Retinal pigment epithelial cell (primary cell): ENCODE data around the gene ZNF398.
A peak's percentile ranks its signal among the peaks of the same experiment; 100 is the strongest.

ENCODE experiments used
- DNase-seq: peaks from one replicate; pipeline ENCODE4 v3.0.0-alpha.2; 2010; ENCODE audit warnings: low read depth
- H3K4me3 ChIP-seq: 2 replicates; pipeline ENCODE4 v1.5.1; 2011; ENCODE audit warnings: mild to moderate bottlenecking, low read length, control low read depth, moderate library complexity
- CTCF ChIP-seq: conservative IDR thresholded peaks from 2 replicates; pipeline ENCODE4 v1.5.1; 2011; ENCODE audit warnings: low read depth, low read length, control low read depth, inconsistent platforms

ZNF398 gene

GRCh38 chr7:149209518-149210269 lies 62.4 kb downstream of the ZNF398 start:
- no peak for DNase-seq
- TF ChIP-seq CTCF = peak; percentile 87
- no peak overlapping the region for H3K4me3 ChIP-seq

GRCh38 chr7:149210551-149210950 lies 63.3 kb downstream of the ZNF398 start:
- TF ChIP-seq CTCF = no peak
- H3K4me3 ChIP-seq = no peak overlapping the region
- DNase-seq = no peak

- H3K4me3 ChIP-seq = no peak overlapping the region
- TF ChIP-seq CTCF = no peak
- DNase-seq = no peak
Observed at GRCh38 chr7:149214020-149214720, 66.9 kb downstream of the ZNF398 start.

- no peak overlapping the region for H3K4me3 ChIP-seq
- DNase-seq = no peak
- no peak for TF ChIP-seq CTCF
Observed at GRCh38 chr7:149216402-149216801, 69.1 kb downstream of the ZNF398 start.

GRCh38 chr7:149217570-149217969 lies 70.3 kb downstream of the ZNF398 start:
- no peak for DNase-seq
- TF ChIP-seq CTCF = no peak
- no peak overlapping the region for H3K4me3 ChIP-seq

- H3K4me3 ChIP-seq = no peak overlapping the region
- TF ChIP-seq CTCF = no peak
- DNase-seq = no peak
Observed at GRCh38 chr7:149218469-149219420, 71.5 kb downstream of the ZNF398 start.
